ENCODE results near the gene MRPL4. TPM values are rescaled to one million over a fixed set of nuclear protein-coding genes. Genes with fewer than 3 reads are reported as not detected.
A peak's percentile ranks its signal among the peaks of the same experiment; 100 is the strongest.

MRPL4 gene
- total and polyA plus RNA-seq, 2 of the 13 experiments (the other 11 are each of a cell fraction or from before 2014, with no cell fraction given), result 40.6 to 42.5 TPM

- TF ChIP-seq ASH2L (IDR thresholded peaks at IDR 0.05; ENCODE audit: insufficient read length, low read depth, low read length) (peak; percentile 97), ZBTB39 (CRISPR knock-in tag; IDR thresholded peaks at IDR 0.05) (peak; percentile 95), KAT7 (CRISPR knock-in tag; IDR thresholded peaks at IDR 0.05; ENCODE audit: borderline replicate concordance) (peak; percentile 93; the same call in 1 of the 2 replicates), ARNT (IDR thresholded peaks at IDR 0.05) (no peak), GABPA (IDR thresholded peaks at IDR 0.05; ENCODE audit: low read depth, low read length) (peak; percentile 32; the same call in 1 of the 2 replicates), GABPA (CRISPR knock-in tag; IDR thresholded peaks at IDR 0.05; ENCODE audit: low read depth) (peak; percentile 54; the same call in 1 of the 2 replicates), HMGXB4 (CRISPR knock-in tag; IDR thresholded peaks at IDR 0.05; ENCODE audit: borderline replicate concordance in 1 of 2, low read depth in 1 of 2) (peak; percentile 81 to 90), FOXM1 (CRISPR knock-in tag; IDR thresholded peaks at IDR 0.05) (peak; percentile 58; the same call in 1 of the 2 replicates), SMARCE1 (IDR thresholded peaks at IDR 0.05; ENCODE audit: borderline replicate concordance) (no peak), ZNF83 (CRISPR knock-in tag; IDR thresholded peaks at IDR 0.05; ENCODE audit: borderline replicate concordance) (peak; percentile 74; the same call in 1 of the 2 replicates), ONECUT2 (CRISPR knock-in tag; IDR thresholded peaks at IDR 0.05) (peak; percentile 36; the same call in 1 of the 2 replicates), THAP9 (CRISPR knock-in tag; IDR thresholded peaks at IDR 0.05; ENCODE audit: borderline replicate concordance) (peak; percentile 71; the same call in 1 of the 2 replicates), ZNF282 (IDR thresholded peaks at IDR 0.05; ENCODE audit: partially characterized antibody) (no peak), KMT2B (CRISPR knock-in tag; IDR thresholded peaks at IDR 0.05) (peak; percentile 97), DZIP1 (CRISPR knock-in tag; IDR thresholded peaks at IDR 0.05) (no peak), ZBTB2 (CRISPR knock-in tag; IDR thresholded peaks at IDR 0.05; ENCODE audit: low read depth) (peak; percentile 79; the same call in 1 of the 2 replicates)
These were observed at the start of gene MRPL4 (continued) for GRCh38 chr19:10251792-10252694.

Data from HepG2 (cell line).